Measurements from ENCODE around the gene HARBI1. TPM values are rescaled to one million over a fixed set of nuclear protein-coding genes. Genes with fewer than 3 reads are reported as not detected.

HARBI1 gene
- total and polyA plus RNA-seq, 4 experiments from 2014 or later = 7.2 to 10.6 (median 9.0) TPM

- POLR2A ChIA-PET (ENCODE audit: partially characterized antibody) = no interaction called here
- Mint-ChIP-seq H3K36me3 (no peaks in the 10 kb centered on the region), H3K4me1 (peaks cover 2 to 11% (median 5%) of the 10 kb centered on the region in 4 donors), H3K27me3 (no peaks in the 10 kb centered on the region), H3K4me3 (no peak overlapping the region), H3K9me3 (no peaks in the 10 kb centered on the region), H3K27ac (no peak overlapping the region)
- DNase-seq = no peak
- Histone ChIP-seq H3K4me3 (ENCODE audit: low read length in 2 of 2) (no peak overlapping the region), H3K4me1 (ENCODE audit: insufficient read depth, low read length) (peaks cover 12% of the 10 kb centered on the region), H3K27me3 (ENCODE audit: insufficient read depth, low read length) (no peaks in the 10 kb centered on the region), H3K36me3 (ENCODE audit: insufficient read depth, low read length) (no peaks in the 10 kb centered on the region), H3K27ac (ENCODE audit: low read depth, low read length) (no peak overlapping the region), H3K9me3 (ENCODE audit: control insufficient read depth in 1 of 2, low read length in 2 of 2) (no peaks in the 10 kb centered on the region)
- intact Hi-C loops (cut with micrococcal nuclease) = no loop called here
- CTCF ChIA-PET (ENCODE audit: partially characterized antibody) = interaction anchor here (0.5 to 1.0 kb wide), 2 partner anchors 28 to 119 kb away, joined by 3 read pairs; no protein-coding TSS in a partner anchor
These were observed 7.6 kb downstream of the HARBI1 start for GRCh38 chr11:46609386-46609785.

GRCh38 chr11:46607516-46607915 is 9.5 kb downstream of the HARBI1 start:
- H3K27ac Mint-ChIP-seq = peak overlapping the region in 1 of 7 donors; percentile 4
- intact Hi-C loops (cut with micrococcal nuclease) = no loop called here
- H3K36me3 ChIP-seq (ENCODE audit: insufficient read depth, low read length) = no peaks in the 10 kb centered on the region
- peaks cover 2 to 11% (median 5%) of the 10 kb centered on the region in 4 donors for H3K4me1 Mint-ChIP-seq
- peaks cover 0 to 4% (median 0%) of the 10 kb centered on the region in 8 donors for H3K9me3 Mint-ChIP-seq
- H3K4me1 ChIP-seq (ENCODE audit: insufficient read depth, low read length) = peaks cover 12% of the 10 kb centered on the region
- peak overlapping the region in 1 of 8 donors; percentile 0 for H3K4me3 Mint-ChIP-seq
- no peak overlapping the region for H3K4me3 ChIP-seq (ENCODE audit: low read length in 2 of 2)
- POLR2A ChIA-PET (ENCODE audit: partially characterized antibody) = interaction anchor here (1.0 kb wide), 1 partner anchor 14 kb away, joined by 3 read pairs; the partner anchor contains the start of gene AMBRA1
- H3K27ac ChIP-seq (ENCODE audit: low read depth, low read length) = no peak overlapping the region
- DNase-seq = no peak
- H3K9me3 ChIP-seq (ENCODE audit: control insufficient read depth in 1 of 2, low read length in 2 of 2) = no peaks in the 10 kb centered on the region
- CTCF ChIA-PET (ENCODE audit: partially characterized antibody) = interaction anchor here (1.3 to 3.5 kb wide), 2 partner anchors 9 to 37 kb away, joined by 3 to 15 read pairs; partner anchors contain the start of genes ATG13 and HARBI1
- H3K27me3 ChIP-seq (ENCODE audit: insufficient read depth, low read length) = no peaks in the 10 kb centered on the region
- H3K36me3 Mint-ChIP-seq = peaks cover 0 to 3% of the 10 kb centered on the region in 2 donors
- H3K27me3 Mint-ChIP-seq = no peaks in the 10 kb centered on the region

- no peaks in the 10 kb centered on the region for H3K27me3 ChIP-seq (ENCODE audit: insufficient read depth, low read length)
- no peak overlapping the region for H3K27ac ChIP-seq (ENCODE audit: low read depth, low read length)
- DNase-seq = no peak
- no peaks in the 10 kb centered on the region for H3K36me3 ChIP-seq (ENCODE audit: insufficient read depth, low read length)
- no peaks in the 10 kb centered on the region for H3K27me3 Mint-ChIP-seq
- POLR2A ChIA-PET (ENCODE audit: partially characterized antibody) = no interaction called here
- peaks cover 0 to 4% of the 10 kb centered on the region in 2 donors for H3K36me3 Mint-ChIP-seq
- intact Hi-C loops (cut with micrococcal nuclease) = no loop called here
- H3K9me3 ChIP-seq (ENCODE audit: control insufficient read depth in 1 of 2, low read length in 2 of 2) = no peaks in the 10 kb centered on the region
- no peak overlapping the region for H3K4me3 Mint-ChIP-seq
- CTCF ChIA-PET (ENCODE audit: partially characterized antibody) = no interaction called here
- H3K9me3 Mint-ChIP-seq = peaks cover 0 to 4% (median 0%) of the 10 kb centered on the region in 8 donors
- H3K4me3 ChIP-seq (ENCODE audit: low read length in 2 of 2) = no peak overlapping the region
- no peak overlapping the region for H3K27ac Mint-ChIP-seq
- H3K4me1 ChIP-seq (ENCODE audit: insufficient read depth, low read length) = no peaks in the 10 kb centered on the region
- H3K4me1 Mint-ChIP-seq = peaks cover 2 to 6% (median 4%) of the 10 kb centered on the region in 4 donors
These were observed 12.2 kb downstream of the HARBI1 start for GRCh38 chr11:46604796-46605195.

GRCh38 chr11:46603704-46604308 is 13.2 kb downstream of the HARBI1 start:
- Histone ChIP-seq H3K9me3 (ENCODE audit: control insufficient read depth in 1 of 2, low read length in 2 of 2) (no peaks in the 10 kb centered on the region), H3K4me3 (ENCODE audit: low read length in 2 of 2) (no peak overlapping the region), H3K27me3 (ENCODE audit: insufficient read depth, low read length) (no peaks in the 10 kb centered on the region), H3K36me3 (ENCODE audit: insufficient read depth, low read length) (no peaks in the 10 kb centered on the region), H3K27ac (ENCODE audit: low read depth, low read length) (no peak overlapping the region), H3K4me1 (ENCODE audit: insufficient read depth, low read length) (no peaks in the 10 kb centered on the region)
- Mint-ChIP-seq H3K9me3 (peaks cover 0 to 4% (median 0%) of the 10 kb centered on the region in 8 donors), H3K27ac (no peak overlapping the region), H3K4me3 (no peak overlapping the region), H3K36me3 (peaks cover 0 to 4% of the 10 kb centered on the region in 2 donors), H3K27me3 (no peaks in the 10 kb centered on the region), H3K4me1 (peaks cover 2 to 6% (median 4%) of the 10 kb centered on the region in 4 donors)
- ChIA-PET POLR2A (ENCODE audit: partially characterized antibody) (no interaction called here), CTCF (ENCODE audit: partially characterized antibody) (no interaction called here)
- DNase-seq = no peak
- intact Hi-C loops (cut with micrococcal nuclease) = no loop called here

- Histone ChIP-seq H3K36me3 (ENCODE audit: insufficient read depth, low read length) (no peaks in the 10 kb centered on the region), H3K4me3 (ENCODE audit: low read length in 2 of 2) (no peak overlapping the region), H3K4me1 (ENCODE audit: insufficient read depth, low read length) (no peaks in the 10 kb centered on the region), H3K9me3 (ENCODE audit: control insufficient read depth in 1 of 2, low read length in 2 of 2) (no peaks in the 10 kb centered on the region), H3K27me3 (ENCODE audit: insufficient read depth, low read length) (no peaks in the 10 kb centered on the region), H3K27ac (ENCODE audit: low read depth, low read length) (no peak overlapping the region)
- no peak overlapping the region for H3K27ac Mint-ChIP-seq
- no peak overlapping the region for H3K4me3 Mint-ChIP-seq
- ChIA-PET CTCF (ENCODE audit: partially characterized antibody) (no interaction called here), POLR2A (ENCODE audit: partially characterized antibody) (interaction anchor here (1.3 kb wide), 1 partner anchor 100 kb away, joined by 3 read pairs; the partner anchor contains the start of gene ZNF408)
- peaks cover 0 to 4% of the 10 kb centered on the region in 2 donors for H3K36me3 Mint-ChIP-seq
- no peak for DNase-seq
- H3K4me1 Mint-ChIP-seq = no peaks in the 10 kb centered on the region
- intact Hi-C loops (cut with micrococcal nuclease) = no loop called here
- H3K9me3 Mint-ChIP-seq = peaks cover 0 to 4% (median 0%) of the 10 kb centered on the region in 8 donors
- no peaks in the 10 kb centered on the region for H3K27me3 Mint-ChIP-seq
These were observed 15.9 kb downstream of the HARBI1 start for GRCh38 chr11:46601129-46601528.

GRCh38 chr11:46600194-46600960 is 16.6 kb downstream of the HARBI1 start:
- ChIA-PET CTCF (ENCODE audit: partially characterized antibody) (no interaction called here), POLR2A (ENCODE audit: partially characterized antibody) (interaction anchor here (1.3 kb wide), 1 partner anchor 101 kb away, joined by 3 read pairs; the partner anchor contains the start of gene ZNF408)
- peak overlapping the region in 1 of 7 donors; percentile 60 for H3K27ac Mint-ChIP-seq
- Histone ChIP-seq H3K4me1 (ENCODE audit: insufficient read depth, low read length) (no peaks in the 10 kb centered on the region), H3K9me3 (ENCODE audit: control insufficient read depth in 1 of 2, low read length in 2 of 2) (no peaks in the 10 kb centered on the region), H3K27me3 (ENCODE audit: insufficient read depth, low read length) (no peaks in the 10 kb centered on the region), H3K27ac (ENCODE audit: low read depth, low read length) (no peak overlapping the region), H3K36me3 (ENCODE audit: insufficient read depth, low read length) (no peaks in the 10 kb centered on the region), H3K4me3 (ENCODE audit: low read length in 2 of 2) (no peak overlapping the region)
- no peaks in the 10 kb centered on the region for H3K27me3 Mint-ChIP-seq
- peaks cover 0 to 4% of the 10 kb centered on the region in 2 donors for H3K36me3 Mint-ChIP-seq
- no peak overlapping the region for H3K4me3 Mint-ChIP-seq
- no peaks in the 10 kb centered on the region for H3K4me1 Mint-ChIP-seq
- intact Hi-C loops (cut with micrococcal nuclease) = no loop called here
- H3K9me3 Mint-ChIP-seq = peaks cover 0 to 4% (median 0%) of the 10 kb centered on the region in 8 donors
- DNase-seq = no peak
